IMR-90 (cell line): Measurements from ENCODE around the gene MAT2B.

Experiments used
- CEBPB ChIP-seq: IDR thresholded peaks from 2 replicates; pipeline ENCODE4 v1.6.1; 2012; ENCODE audit warnings: low read depth, low read length, improper control_type of control experiment
- CTCF ChIP-seq: conservative IDR thresholded peaks from 2 replicates; pipeline ENCODE4 v1.5.1; 2012; ENCODE audit warnings: mild to moderate bottlenecking, low read depth, low read length, improper control_type of control experiment

GRCh38 chr5:163496286-163496685 lies 9.1 kb upstream of the MAT2B start:
- no peak for TF ChIP-seq CTCF
- no peak for TF ChIP-seq CEBPB
